GM23248 (cell line): ENCODE results near the gene CPS1. TPM values are rescaled to one million over a fixed set of nuclear protein-coding genes. Genes with fewer than 3 reads are reported as not detected.

Source experiments
- DNase-seq: peaks from one replicate; pipeline ENCODE4 v3.0.0-alpha.2; 2015
- H2AFZ ChIP-seq: fragments of 200-600 bp; sonication (generic); 2 replicates; pipeline ENCODE4 v1.6.1; 2016; ENCODE audit warnings: antibody characterized with exemption
- H3F3A ChIP-seq: fragments of 200-600 bp; sonication (generic); 2 replicates; pipeline ENCODE4 v1.6.1; 2016; ENCODE audit warnings: mild to moderate bottlenecking, antibody characterized with exemption, mixed run types; ENCODE audit not compliant: insufficient read depth
- H3K27ac ChIP-seq: fragments of 200-600 bp; sonication (generic); 2 replicates; pipeline ENCODE4 v1.5.1; 2016; ENCODE audit warnings: mild to moderate bottlenecking
- H3K27me3 ChIP-seq: fragments of 200-600 bp; sonication (generic); replicated peaks from 2 replicates; pipeline ENCODE4 v1.6.1; 2016; ENCODE audit warnings: mild to moderate bottlenecking; ENCODE audit not compliant: insufficient read depth
- H3K36me3 ChIP-seq: fragments of 200-600 bp; sonication (generic); 2 replicates; pipeline ENCODE4 v1.6.1; 2016; ENCODE audit warnings: low read depth, mild to moderate bottlenecking
- H3K4me1 ChIP-seq: fragments of 200-600 bp; sonication (generic); 2 replicates; pipeline ENCODE4 v1.6.1; 2016; ENCODE audit warnings: mild to moderate bottlenecking; ENCODE audit not compliant: insufficient read depth
- H3K4me2 ChIP-seq: fragments of 200-600 bp; sonication (generic); one replicate; pipeline ENCODE4 v1.6.1; 2016; ENCODE audit warnings: mild to moderate bottlenecking; ENCODE audit not compliant: unreplicated experiment
- H3K4me3 ChIP-seq: fragments of 200-600 bp; sonication (generic); 2 replicates; pipeline ENCODE4 v1.5.1; 2016; ENCODE audit warnings: mild to moderate bottlenecking
- H3K79me2 ChIP-seq: fragments of 200-600 bp; sonication (generic); 2 replicates; pipeline ENCODE4 v1.6.1; 2016; ENCODE audit warnings: mild to moderate bottlenecking; ENCODE audit not compliant: insufficient read depth
- H3K9ac ChIP-seq: fragments of 200-600 bp; sonication (generic); 2 replicates; pipeline ENCODE4 v1.6.1; 2016; ENCODE audit warnings: mild to moderate bottlenecking
- H3K9me2 ChIP-seq: fragments of 200-600 bp; sonication (generic); 2 replicates; pipeline ENCODE4 v1.6.1; 2016; ENCODE audit warnings: mixed run types, mild to moderate bottlenecking, moderate library complexity; ENCODE audit not compliant: insufficient read depth
- H3K9me3 ChIP-seq: fragments of 200-600 bp; sonication (generic); one replicate; pipeline ENCODE4 v1.6.1; 2017; ENCODE audit warnings: low read depth
- H4K20me1 ChIP-seq: fragments of 200-600 bp; sonication (generic); 2 replicates; pipeline ENCODE4 v1.6.0; 2016; ENCODE audit not compliant: insufficient read depth
- EZH2 ChIP-seq: fragments of 200-600 bp; sonication (generic); IDR thresholded peaks from 2 replicates; pipeline ENCODE4 v1.6.1; 2018; ENCODE audit warnings: antibody characterized with exemption, mild to moderate bottlenecking; ENCODE audit not compliant: insufficient read depth, poor library complexity, severe bottlenecking
- EZH2phosphoT487 ChIP-seq: fragments of 200-600 bp; sonication (generic); IDR thresholded peaks from 2 replicates; pipeline ENCODE4 v1.6.1; 2018; ENCODE audit warnings: antibody characterized with exemption, moderate library complexity, mild to moderate bottlenecking, low read depth; ENCODE audit not compliant: insufficient read depth
- WGBS, 2 experiments: methylation state at CpG; one replicate each; pipeline ENCODE4 v1.1.6; 2015 to 2017; ENCODE audit warnings: low lambda C conversion rate in 2 of 2, low coverage in 1 of 2; ENCODE audit errors: missing lambda C conversion rate in 2 of 2; 5-methylcytosine and 5-hydroxymethylcytosine counted together
- in situ Hi-C: fragments of 300-500 bp; cut with MboI; formaldehyde crosslinking; loops from 2 replicates; pipeline ENCODE4 v1.15.0; 2020
- polyA plus RNA-seq: library from polyadenylated mRNA; unstranded; fragments of >200 nt; fragmentation: Nextera tagmentation; extraction: Ambion mirVana; gene quantifications from 2 replicates; pipeline ENCODE4 v1.2.1, GENCODE V29; 2016
- total RNA-seq: library from RNA; depleted of rRNA; stranded (reverse); fragments of >200 nt; shearing (Covaris generic); gene quantifications from 2 replicates; pipeline ENCODE4 v1.2.3, GENCODE V29; 2014

CPS1 gene
- total and polyA plus RNA-seq, 2 experiments from 2014 or later, result 2.1 to 4.9 TPM

- H3K36me3 ChIP-seq, result no peaks in the 10 kb centered on the region
- DNase-seq, result no peak
- no peaks in the 10 kb centered on the region for H3K9me2 ChIP-seq
- no peaks in the 10 kb centered on the region for H3F3A ChIP-seq
- 68 to 80% methylated on average over 8 of the region's 8 CpGs for WGBS, 2 experiments
- no peak overlapping the region for H3K4me3 ChIP-seq
- H3K9ac ChIP-seq, result no peak overlapping the region
- no peak overlapping the region for H2AFZ ChIP-seq
- H3K4me1 ChIP-seq, result no peaks in the 10 kb centered on the region
- no peaks in the 10 kb centered on the region for H3K9me3 ChIP-seq
- H3K79me2 ChIP-seq, result no peaks in the 10 kb centered on the region
- H3K4me2 ChIP-seq, result no peak overlapping the region
- H3K27ac ChIP-seq, result no peak overlapping the region
- no peaks in the 10 kb centered on the region for H3K27me3 ChIP-seq
- in situ Hi-C loops, result no loop called here
- H4K20me1 ChIP-seq, result no peaks in the 10 kb centered on the region
- TF ChIP-seq EZH2 (no peak), EZH2phosphoT487 (no peak)
These were observed 7.5 kb upstream of the CPS1 start for GRCh38 chr2:210548878-210549384.

- in situ Hi-C loops, result no loop called here
- Histone ChIP-seq H3K27me3 (no peaks in the 10 kb centered on the region), H3K36me3 (no peaks in the 10 kb centered on the region), H3K4me1 (no peaks in the 10 kb centered on the region), H3K9ac (no peak overlapping the region), H3K27ac (no peak overlapping the region), H3K4me2 (no peak overlapping the region), H3K79me2 (no peaks in the 10 kb centered on the region), H3K9me2 (no peaks in the 10 kb centered on the region), H3K4me3 (no peak overlapping the region), H2AFZ (no peak overlapping the region), H4K20me1 (no peaks in the 10 kb centered on the region), H3F3A (no peaks in the 10 kb centered on the region), H3K9me3 (no peaks in the 10 kb centered on the region)
- TF ChIP-seq EZH2 (no peak), EZH2phosphoT487 (no peak)
- 34 to 41% methylated on average over 2 of the region's 2 CpGs for WGBS, 2 experiments
- DNase-seq, result no peak
These were observed 5.4 kb upstream of the CPS1 start for GRCh38 chr2:210551001-210551400.

GRCh38 chr2:210553373-210553772, 3.0 kb upstream of the CPS1 start:
- no peaks in the 10 kb centered on the region for H3K79me2 ChIP-seq
- no peak for TF ChIP-seq EZH2phosphoT487
- TF ChIP-seq EZH2, result no peak
- 81 to 84% methylated on average over 1 of the region's 1 CpG for WGBS, 2 experiments

GRCh38 chr2:210555555-210555954, 844 bp upstream of the CPS1 start:
- H3K4me2 ChIP-seq, result no peak overlapping the region
- TF ChIP-seq EZH2 (no peak), EZH2phosphoT487 (no peak)
- no peaks in the 10 kb centered on the region for H3K79me2 ChIP-seq
- no peak overlapping the region for H3K4me3 ChIP-seq
- H3K27me3 ChIP-seq, result no peaks in the 10 kb centered on the region
- H3K9me3 ChIP-seq, result no peaks in the 10 kb centered on the region
- no peaks in the 10 kb centered on the region for H3K9me2 ChIP-seq
- no peak overlapping the region for H3K9ac ChIP-seq
- H4K20me1 ChIP-seq, result no peaks in the 10 kb centered on the region
- no peaks in the 10 kb centered on the region for H3K4me1 ChIP-seq
- no peaks in the 10 kb centered on the region for H3F3A ChIP-seq
- no peak overlapping the region for H3K27ac ChIP-seq
- H2AFZ ChIP-seq, result no peak overlapping the region
- H3K36me3 ChIP-seq, result no peaks in the 10 kb centered on the region
- DNase-seq, result no peak
- in situ Hi-C loops, result no loop called here

More at GRCh38 chr2:210553373-210553772, 3.0 kb upstream of the CPS1 start:
- in situ Hi-C loops, result no loop called here
- H3K9me2 ChIP-seq, result no peaks in the 10 kb centered on the region
- no peaks in the 10 kb centered on the region for H3K27me3 ChIP-seq
- no peaks in the 10 kb centered on the region for H3K9me3 ChIP-seq
- no peaks in the 10 kb centered on the region for H3F3A ChIP-seq
- H2AFZ ChIP-seq, result no peak overlapping the region
- no peak overlapping the region for H3K4me3 ChIP-seq
- H3K4me1 ChIP-seq, result no peaks in the 10 kb centered on the region
- no peaks in the 10 kb centered on the region for H3K36me3 ChIP-seq
- no peak for DNase-seq
- no peak overlapping the region for H3K9ac ChIP-seq
- no peak overlapping the region for H3K4me2 ChIP-seq
- H3K27ac ChIP-seq, result no peak overlapping the region
- no peaks in the 10 kb centered on the region for H4K20me1 ChIP-seq

- Histone ChIP-seq H3K9me3 (no peaks in the 10 kb centered on the region), H3K9me2 (no peaks in the 10 kb centered on the region), H3K4me1 (no peaks in the 10 kb centered on the region), H3F3A (no peaks in the 10 kb centered on the region), H3K27me3 (no peaks in the 10 kb centered on the region), H3K36me3 (no peaks in the 10 kb centered on the region), H3K9ac (no peak overlapping the region), H4K20me1 (no peaks in the 10 kb centered on the region), H3K79me2 (no peaks in the 10 kb centered on the region), H2AFZ (no peak overlapping the region), H3K4me2 (no peak overlapping the region), H3K27ac (no peak overlapping the region), H3K4me3 (no peak overlapping the region)
- TF ChIP-seq EZH2phosphoT487, result no peak
- TF ChIP-seq EZH2, result no peak
- no peak for DNase-seq
- in situ Hi-C loops, result no loop called here
These were observed 1.3 kb downstream of the CPS1 start for GRCh38 chr2:210557721-210558120.
